HUES64 (cell line): ENCODE data around the gene RELL1.
"Not testable (repeated sequence)": the region's sequence is repeated elsewhere in the genome, so short reads cannot be mapped to it uniquely, and the experiment has no call there.

Experiments used
- H3K27ac ChIP-seq: 2 replicates; pipeline ENCODE4 v1.7.0; 2013; ENCODE audit warnings: low read depth, low read length, inconsistent platforms
- H3K27me3 ChIP-seq: 2 replicates; pipeline ENCODE4 v1.6.1; 2013; ENCODE audit warnings: mild to moderate bottlenecking, low read length; ENCODE audit not compliant: insufficient read depth
- H3K36me3 ChIP-seq: 2 replicates; pipeline ENCODE4 v1.6.1; 2013; ENCODE audit warnings: mild to moderate bottlenecking, low read length; ENCODE audit not compliant: insufficient read depth
- H3K4me1 ChIP-seq: 2 replicates; pipeline ENCODE4 v1.6.1; 2013; ENCODE audit warnings: mild to moderate bottlenecking, low read length, moderate library complexity; ENCODE audit not compliant: insufficient read depth
- H3K4me3 ChIP-seq: 2 replicates; pipeline ENCODE4 v1.5.1; 2013; ENCODE audit warnings: mild to moderate bottlenecking, low read length, moderate library complexity
- H3K9ac ChIP-seq: 2 replicates; pipeline ENCODE4 v1.6.1; 2013; ENCODE audit warnings: mild to moderate bottlenecking, low read depth, low read length
- H3K9me3 ChIP-seq: 2 replicates; pipeline ENCODE4 v1.6.1; 2013; ENCODE audit warnings: low read depth, low read length; ENCODE audit not compliant: insufficient read depth
- WGBS: fragments of 150-250, 120-280 bp; methylation state at CpG from one replicate; pipeline ENCODE4 v1.1.7; 2013; ENCODE audit warnings: missing lambda C conversion rate; 5-methylcytosine and 5-hydroxymethylcytosine counted together

Gene RELL1

DNA sequence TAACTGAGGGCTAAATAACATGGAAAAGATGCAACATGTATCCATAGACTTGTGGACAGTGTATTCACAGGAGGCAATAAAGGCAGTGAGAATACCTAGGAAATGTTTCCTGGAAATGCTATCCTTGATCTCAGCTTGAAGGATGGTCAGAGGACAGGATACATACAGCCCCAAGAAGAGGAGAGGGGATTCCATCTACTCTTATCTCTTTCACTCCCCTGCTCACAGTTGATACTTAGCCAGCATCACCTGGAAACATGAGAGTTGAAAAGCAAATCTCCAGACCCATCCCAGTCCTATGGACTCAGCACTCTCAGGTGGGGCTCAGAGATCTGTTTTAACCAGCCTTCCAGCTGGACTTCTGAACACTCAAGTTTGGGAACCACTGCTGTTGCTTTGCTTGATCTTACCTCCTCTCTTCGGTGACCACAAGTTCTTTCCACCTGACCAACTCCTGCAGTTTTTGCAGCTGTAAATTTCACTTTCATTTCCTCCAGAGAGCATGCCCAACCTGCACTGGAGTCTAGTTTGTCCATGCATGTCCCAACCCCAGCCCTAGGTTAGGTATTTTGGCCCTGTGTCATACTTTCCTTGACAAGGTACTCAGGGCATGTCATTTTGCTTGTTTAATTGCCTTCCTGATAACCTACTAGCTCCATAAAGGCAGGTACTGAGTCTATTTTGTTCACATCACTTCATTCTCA is 10.4 kb downstream of the RELL1 start:
- H3K4me3 ChIP-seq = no peak overlapping the region
- peaks cover 8% of the 10 kb centered on the region for H3K4me1 ChIP-seq
- H3K9me3 ChIP-seq = no peaks in the 10 kb centered on the region
- no peaks in the 10 kb centered on the region for H3K36me3 ChIP-seq
- 89% methylated on average over 1 of the region's 1 CpG for WGBS
- no peaks in the 10 kb centered on the region for H3K27me3 ChIP-seq
- H3K9ac ChIP-seq = no peak overlapping the region
- H3K27ac ChIP-seq = no peak overlapping the region

GRCh38 chr4:37674439-37674838 is 11.7 kb downstream of the RELL1 start:
- H3K36me3 ChIP-seq = no peaks in the 10 kb centered on the region

DNA sequence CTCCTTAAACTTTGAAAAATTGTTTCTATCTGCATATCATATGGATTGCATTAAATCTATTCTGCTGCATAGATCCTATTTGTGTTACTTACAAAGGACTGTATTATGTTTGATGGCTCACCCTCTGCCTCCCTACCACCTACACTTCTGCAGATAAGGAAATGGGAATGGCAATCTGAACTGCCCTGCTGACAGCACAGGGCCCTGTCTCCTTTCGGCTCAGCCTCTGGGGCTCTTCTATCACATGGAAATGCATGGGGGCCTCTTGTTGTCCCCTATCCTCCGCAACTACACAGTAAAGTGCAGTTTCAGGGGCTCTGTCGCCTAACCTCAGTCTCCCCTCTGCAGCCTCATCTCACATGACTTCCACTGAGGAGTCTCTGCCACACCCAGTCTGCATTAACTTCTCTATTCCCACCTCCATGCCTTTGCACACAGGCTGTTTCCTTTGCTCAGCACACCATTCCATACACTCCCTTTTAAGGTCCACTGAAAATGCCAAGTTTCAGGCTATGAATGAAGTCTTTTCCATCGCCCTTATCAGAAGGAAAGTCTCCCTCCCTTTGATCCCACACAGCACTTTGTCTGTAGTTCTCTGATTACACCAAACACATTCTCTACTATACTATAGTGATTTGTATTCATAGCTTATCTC is 12.5 kb downstream of the RELL1 start:
- H3K27ac ChIP-seq = no peak overlapping the region
- peaks cover 8% of the 10 kb centered on the region for H3K4me1 ChIP-seq
- no peaks in the 10 kb centered on the region for H3K36me3 ChIP-seq
- no peaks in the 10 kb centered on the region for H3K9me3 ChIP-seq
- H3K4me3 ChIP-seq = no peak overlapping the region
- WGBS = 88% methylated on average over 4 of the region's 4 CpGs
- H3K9ac ChIP-seq = no peak overlapping the region
- H3K27me3 ChIP-seq = no peaks in the 10 kb centered on the region

More at GRCh38 chr4:37674439-37674838, 11.7 kb downstream of the RELL1 start:
- 77% methylated on average over 5 of the region's 5 CpGs for WGBS
- H3K4me1 ChIP-seq = peaks cover 8% of the 10 kb centered on the region
- H3K4me3 ChIP-seq = no peak overlapping the region
- no peak overlapping the region for H3K9ac ChIP-seq
- no peaks in the 10 kb centered on the region for H3K9me3 ChIP-seq
- H3K27ac ChIP-seq = no peak overlapping the region
- no peaks in the 10 kb centered on the region for H3K27me3 ChIP-seq

DNA sequence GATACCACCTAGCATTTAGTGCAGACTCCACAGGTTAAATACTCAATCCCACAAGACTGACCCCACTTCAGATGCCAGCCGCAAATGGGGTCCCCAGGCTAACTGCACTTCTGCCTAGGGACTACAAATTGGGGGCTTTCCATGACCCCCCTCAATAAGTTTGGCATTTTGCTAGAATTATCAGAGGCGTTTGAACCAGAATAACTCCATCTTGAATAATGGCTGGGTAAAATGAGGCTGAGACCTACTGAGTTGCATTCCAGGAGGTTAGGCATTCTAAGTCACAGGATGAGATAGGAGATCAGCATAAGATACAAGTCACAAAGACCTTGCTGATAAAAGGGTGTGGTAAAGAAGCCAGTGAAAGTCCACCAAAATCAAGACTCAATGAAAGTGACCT is 15.1 kb downstream of the RELL1 start:
- Histone ChIP-seq H3K4me1 (peaks cover 21% of the 10 kb centered on the region), H3K27me3 (no peaks in the 10 kb centered on the region), H3K4me3 (no peak overlapping the region), H3K9ac (no peak overlapping the region), H3K9me3 (no peaks in the 10 kb centered on the region), H3K36me3 (no peaks in the 10 kb centered on the region), H3K27ac (no peak overlapping the region)
- WGBS = 48% methylated on average over 2 of the region's 2 CpGs

DNA sequence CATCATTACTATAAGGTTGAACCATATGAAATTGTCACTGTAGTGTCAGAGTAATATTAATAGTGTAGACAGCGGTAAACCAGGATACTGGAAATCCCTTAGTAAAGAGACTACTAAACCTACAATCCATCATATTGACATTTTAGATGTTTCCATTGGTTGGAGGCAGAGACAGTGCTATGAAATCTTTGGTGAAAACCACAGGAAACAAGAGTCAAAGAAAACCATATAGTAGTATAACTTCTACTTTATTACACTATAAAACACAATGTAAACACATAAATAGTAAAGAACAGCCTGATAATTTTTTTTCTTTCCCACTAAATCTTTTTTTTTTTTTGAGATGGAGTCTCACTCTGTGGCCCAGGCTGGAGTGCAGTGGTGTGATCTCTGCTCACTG is 15.9 kb downstream of the RELL1 start:
- H3K9me3 ChIP-seq = no peaks in the 10 kb centered on the region
- no peaks in the 10 kb centered on the region for H3K36me3 ChIP-seq
- no peak overlapping the region for H3K27ac ChIP-seq
- H3K9ac ChIP-seq = no peak overlapping the region
- H3K4me1 ChIP-seq = peaks cover 26% of the 10 kb centered on the region
- H3K27me3 ChIP-seq = no peaks in the 10 kb centered on the region
- H3K4me3 ChIP-seq = no peak overlapping the region
- no CpG with 5 or more reads among the region's 1 CpG for WGBS

DNA sequence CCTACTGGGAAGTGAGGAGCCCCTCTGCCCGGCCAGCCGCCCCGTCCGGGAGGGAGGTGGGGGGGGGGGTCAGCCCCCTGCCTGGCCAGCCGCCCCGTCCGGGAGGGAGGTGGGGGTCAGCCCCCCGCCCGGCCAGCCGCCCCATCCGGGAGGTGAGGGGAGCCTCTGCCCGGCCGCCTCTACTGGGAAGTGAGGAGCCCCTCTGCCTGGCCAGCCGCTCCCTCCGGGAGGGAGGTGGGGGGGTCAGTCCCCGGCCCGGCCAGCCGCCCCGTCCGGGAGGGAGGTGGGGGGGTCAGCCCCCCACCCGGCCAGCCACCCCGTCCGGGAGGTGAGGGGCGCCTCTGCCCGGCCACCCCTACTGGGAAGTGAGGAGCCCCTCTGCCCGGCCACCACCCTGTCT is 17.1 kb downstream of the RELL1 start:
- not testable (repeated sequence) for H3K27me3 ChIP-seq, H3K9ac ChIP-seq, H3K27ac ChIP-seq, H3K4me3 ChIP-seq, H3K36me3 ChIP-seq, H3K9me3 ChIP-seq
- H3K4me1 ChIP-seq = peaks cover 32% of the 10 kb centered on the region
- 96% methylated on average over 18 of the region's 26 CpGs for WGBS

DNA sequence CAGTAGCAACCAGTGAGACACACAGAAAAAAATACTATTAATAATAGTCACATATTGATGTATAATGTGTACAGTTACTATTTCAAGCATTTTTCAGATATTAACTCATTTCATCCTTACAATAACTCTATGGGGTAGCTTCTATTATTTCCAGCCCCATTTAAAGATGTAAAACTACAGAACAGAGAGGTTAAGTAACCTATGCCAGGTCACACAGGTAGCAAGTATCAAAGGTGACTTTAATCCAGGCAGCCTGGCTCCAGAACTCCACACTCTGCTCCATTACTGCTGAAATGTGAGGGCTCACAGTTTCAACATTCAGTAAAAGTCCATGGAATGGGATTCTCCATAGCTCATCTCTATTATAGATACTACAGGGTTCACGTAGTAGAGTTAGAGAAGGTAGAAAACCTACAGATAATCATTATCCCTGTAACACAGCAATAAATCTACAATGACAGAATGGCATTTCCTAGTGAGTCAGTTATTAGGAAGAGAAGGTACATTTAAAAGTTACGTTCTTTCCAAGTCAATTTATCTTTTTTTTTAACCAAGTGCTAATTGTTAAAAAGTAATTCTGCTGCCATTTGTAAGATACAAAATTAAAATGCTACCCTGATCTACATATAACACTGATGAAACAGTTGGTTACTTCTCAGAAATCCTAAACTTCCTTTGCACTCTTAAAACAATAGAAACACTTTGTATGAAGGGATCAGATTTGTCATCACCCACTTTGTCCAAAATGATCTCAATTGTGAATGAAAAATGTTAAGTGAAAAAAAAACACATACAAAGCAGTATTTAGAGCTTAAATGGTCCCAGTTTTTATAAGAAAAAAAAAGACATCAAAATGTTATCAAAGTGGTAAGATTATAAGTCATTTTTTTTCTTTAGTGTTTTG is 18.7 kb downstream of the RELL1 start:
- peaks cover 40% of the 10 kb centered on the region for H3K4me1 ChIP-seq
- no CpG with 5 or more reads among the region's 2 CpGs for WGBS
- H3K9ac ChIP-seq = no peak overlapping the region
- no peaks in the 10 kb centered on the region for H3K9me3 ChIP-seq
- no peaks in the 10 kb centered on the region for H3K27me3 ChIP-seq
- no peaks in the 10 kb centered on the region for H3K36me3 ChIP-seq
- no peak overlapping the region for H3K27ac ChIP-seq
- no peak overlapping the region for H3K4me3 ChIP-seq

DNA sequence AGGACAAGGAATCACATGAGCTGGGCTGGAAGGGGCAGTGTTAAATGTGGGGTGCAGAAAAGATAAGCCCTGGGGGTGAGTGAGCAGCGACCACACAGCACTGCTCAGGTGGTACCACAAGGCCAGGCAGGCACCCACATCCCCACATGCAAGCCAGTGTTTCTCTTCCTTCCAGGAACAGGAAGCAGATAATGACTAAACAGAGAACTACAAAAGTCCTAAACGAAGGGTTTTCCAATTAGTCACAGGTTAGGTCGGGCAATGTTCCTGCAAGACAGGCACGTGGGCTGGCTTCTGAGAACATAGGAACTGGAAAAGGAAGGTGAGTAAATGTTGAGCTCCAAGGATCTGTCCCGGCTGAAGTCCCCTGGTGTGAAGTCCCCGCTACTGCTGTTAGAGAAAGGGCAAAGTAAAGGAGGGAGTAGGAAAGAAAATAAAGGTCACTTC is 19.5 kb downstream of the RELL1 start:
- H3K27ac ChIP-seq = no peak overlapping the region
- H3K4me1 ChIP-seq = peaks cover 48% of the 10 kb centered on the region
- H3K9ac ChIP-seq = no peak overlapping the region
- H3K36me3 ChIP-seq = no peaks in the 10 kb centered on the region
- H3K4me3 ChIP-seq = no peak overlapping the region
- no peaks in the 10 kb centered on the region for H3K9me3 ChIP-seq
- H3K27me3 ChIP-seq = no peaks in the 10 kb centered on the region
- WGBS = 44% methylated on average over 6 of the region's 6 CpGs

GRCh38 chr4:37665333-37666320 is 20.5 kb downstream of the RELL1 start:
- Histone ChIP-seq H3K36me3 (no peaks in the 10 kb centered on the region), H3K27me3 (no peaks in the 10 kb centered on the region), H3K9ac (no peak overlapping the region), H3K9me3 (no peaks in the 10 kb centered on the region), H3K4me3 (no peak overlapping the region), H3K4me1 (peaks cover 51% of the 10 kb centered on the region), H3K27ac (no peak overlapping the region)
- 81% methylated on average over 10 of the region's 10 CpGs for WGBS

DNA sequence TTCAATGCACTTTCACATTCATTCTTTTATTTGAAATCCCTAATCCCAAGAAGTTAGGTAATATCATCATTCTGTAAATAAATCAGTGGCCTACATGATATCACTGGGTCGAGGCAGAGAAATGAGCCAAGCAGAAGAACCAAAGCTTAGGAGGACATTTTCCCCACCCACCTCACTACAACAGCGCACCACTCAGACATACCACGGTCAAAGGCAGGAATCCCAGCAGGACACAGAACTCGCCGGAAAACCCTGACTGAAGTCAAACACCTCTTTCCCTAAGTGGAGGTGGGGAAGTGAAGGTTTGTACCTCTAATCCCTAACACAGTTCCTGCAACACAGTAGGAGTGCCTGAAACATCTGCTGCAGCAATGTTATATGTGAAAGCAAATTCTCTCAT is 21.5 kb downstream of the RELL1 start:
- 18% methylated on average over 3 of the region's 5 CpGs for WGBS
- Histone ChIP-seq H3K9ac (no peak overlapping the region), H3K4me1 (peaks cover 51% of the 10 kb centered on the region), H3K27me3 (no peaks in the 10 kb centered on the region), H3K4me3 (no peak overlapping the region), H3K9me3 (no peaks in the 10 kb centered on the region), H3K36me3 (no peaks in the 10 kb centered on the region), H3K27ac (no peak overlapping the region)
